Kidney (tissue), 14 donors: ENCODE measurements around the gene CCDC39. TPM values are rescaled to one million over a fixed set of nuclear protein-coding genes. Genes with fewer than 3 reads are reported as not detected.
"Not testable (repeated sequence)": the region's sequence is repeated elsewhere in the genome, so short reads cannot be mapped to it uniquely, and the experiment has no call there.

ENCODE experiments used
- DNase-seq, 5 donors: peaks; one replicate each; pipeline ENCODE4 v3.0.0-alpha.2; 2013 to 2020
- FAIRE-seq: peaks from 2 replicates; lab custom pipeline; 2012; peaks lifted over from hg19 to GRCh38; lab: Jason Lieb, UNC
- H3K27ac ChIP-seq, 2 donors: one replicate each; pipeline ENCODE4 v1.7.0; 2013; ENCODE audit warnings: low read depth in 2 of 2, low read length in 2 of 2, inconsistent platforms in 1 of 2
- H3K27me3 ChIP-seq: one replicate; pipeline ENCODE4 v1.7.1; 2013; ENCODE audit warnings: low read length, inconsistent platforms; ENCODE audit not compliant: control insufficient read depth, insufficient read depth
- H3K36me3 ChIP-seq, 3 donors: one replicate each; pipeline versions ENCODE4 v1.7.0 to v1.7.1; 2013; ENCODE audit warnings: low read length in 3 of 3, control low read depth in 1 of 3, inconsistent platforms in 1 of 3; ENCODE audit not compliant: insufficient read depth in 3 of 3, control insufficient read depth in 2 of 3
- H3K4me1 ChIP-seq, 3 donors: one replicate each; pipeline versions ENCODE4 v1.7.0 to v1.7.1; 2013; ENCODE audit warnings: low read length in 3 of 3, inconsistent platforms in 1 of 3, low read depth in 1 of 3; ENCODE audit not compliant: control insufficient read depth in 2 of 3, insufficient read depth in 2 of 3
- H3K4me3 ChIP-seq, 3 donors: one replicate each; pipeline versions ENCODE4 v1.7.0 to v1.8.1; 2013; ENCODE audit warnings: low read length in 3 of 3, control low read depth in 1 of 3, inconsistent platforms in 1 of 3
- H3K9ac ChIP-seq, 3 donors: one replicate each; pipeline versions ENCODE4 v1.7.0 to v1.7.1; 2013; ENCODE audit warnings: low read length in 3 of 3, control low read depth in 1 of 3, inconsistent platforms in 1 of 3
- H3K9me3 ChIP-seq, 3 donors: one replicate each; pipeline versions ENCODE4 v1.7.0 to v1.7.1; 2013; ENCODE audit warnings: low read length in 3 of 3, control low read depth in 1 of 3, inconsistent platforms in 1 of 3; ENCODE audit not compliant: control insufficient read depth in 2 of 3, insufficient read depth in 1 of 3
- intact Hi-C: fragments of 100-400 bp; cut with DNase I; formaldehyde crosslinking; loops from one replicate; pipeline ENCODE4 v1.11.1; 2022
- polyA plus RNA-seq: library from polyadenylated mRNA; stranded (reverse); fragments of 350-450 nt; fragmentation: Illumina TruSeq; extraction: RNeasy Lipid Tissue Mini Kit (QIAGEN cat#74804); gene quantifications from one replicate; pipeline ENCODE4 v1.2.3, GENCODE V29; 2014; ENCODE audit warnings: low read depth, low replicate concordance; ENCODE audit not compliant: insufficient read depth
- total RNA-seq: library from RNA; stranded (reverse); fragmentation: NEBNext Ultra II Directional; extraction: Animal tissue kit (Norgen Biotek cat#: 25700); gene quantifications from one replicate; pipeline ENCODE4 v1.2.1, GENCODE V29; 2021
- TF ChIP-seq, protein P1 (sequence below): IDR thresholded peaks from 3 replicates; pipeline ENCODE4 v1.5.1; 2012; ENCODE audit warnings: mild to moderate bottlenecking, moderate library complexity, borderline replicate concordance; ENCODE audit not compliant: insufficient read depth; ENCODE audit errors: extremely low read depth
- donor health status: control.
- donor health status: control.
- donor health status: control.
- donor health status: control.
- donor health status: control.
- donor health status: DM: yes; HTN: yes; CAD: no.
- donor health status: Normal renal cell carcinoma (clear cell type).

CCDC39 gene
- total and polyA plus RNA-seq, 2 donors from 2014 or later, result 0.60 TPM; not detected in 1

GRCh38 chr3:180594631-180595558 lies 84.4 kb downstream of the CCDC39 start:
- FAIRE-seq, result no peak
- Histone ChIP-seq H3K4me3 (no peak overlapping the region), H3K27me3 (no peaks in the 10 kb centered on the region), H3K4me1 (no peaks in the 10 kb centered on the region), H3K27ac (no peak overlapping the region), H3K9me3 (no peaks in the 10 kb centered on the region), H3K36me3 (no peaks in the 10 kb centered on the region), H3K9ac (no peak overlapping the region)
- DNase-seq, result peak in 2 of 5 donors; percentile 28 to 54
- TF ChIP-seq, protein P1, sequence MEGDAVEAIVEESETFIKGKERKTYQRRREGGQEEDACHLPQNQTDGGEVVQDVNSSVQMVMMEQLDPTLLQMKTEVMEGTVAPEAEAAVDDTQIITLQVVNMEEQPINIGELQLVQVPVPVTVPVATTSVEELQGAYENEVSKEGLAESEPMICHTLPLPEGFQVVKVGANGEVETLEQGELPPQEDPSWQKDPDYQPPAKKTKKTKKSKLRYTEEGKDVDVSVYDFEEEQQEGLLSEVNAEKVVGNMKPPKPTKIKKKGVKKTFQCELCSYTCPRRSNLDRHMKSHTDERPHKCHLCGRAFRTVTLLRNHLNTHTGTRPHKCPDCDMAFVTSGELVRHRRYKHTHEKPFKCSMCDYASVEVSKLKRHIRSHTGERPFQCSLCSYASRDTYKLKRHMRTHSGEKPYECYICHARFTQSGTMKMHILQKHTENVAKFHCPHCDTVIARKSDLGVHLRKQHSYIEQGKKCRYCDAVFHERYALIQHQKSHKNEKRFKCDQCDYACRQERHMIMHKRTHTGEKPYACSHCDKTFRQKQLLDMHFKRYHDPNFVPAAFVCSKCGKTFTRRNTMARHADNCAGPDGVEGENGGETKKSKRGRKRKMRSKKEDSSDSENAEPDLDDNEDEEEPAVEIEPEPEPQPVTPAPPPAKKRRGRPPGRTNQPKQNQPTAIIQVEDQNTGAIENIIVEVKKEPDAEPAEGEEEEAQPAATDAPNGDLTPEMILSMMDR, result no peak
- intact Hi-C loops, result no loop called here

- H3K36me3 ChIP-seq, H3K9me3 ChIP-seq, DNase-seq, H3K4me1 ChIP-seq, H3K27me3 ChIP-seq, H3K9ac ChIP-seq, H3K4me3 ChIP-seq, intact Hi-C loops, FAIRE-seq, H3K27ac ChIP-seq: not testable (repeated sequence)
Measured at GRCh38 chr3:180593631-180594030, 85.7 kb downstream of the CCDC39 start.

- DNase-seq (peak in 1 of 5 donors; percentile 53), FAIRE-seq (no peak)
- TF ChIP-seq, protein P1, result no peak
- no peaks in the 10 kb centered on the region for H3K4me1 ChIP-seq
- H3K27ac ChIP-seq, result no peak overlapping the region
- H3K9me3 ChIP-seq, result no peaks in the 10 kb centered on the region
- no peak overlapping the region for H3K4me3 ChIP-seq
- no peak overlapping the region for H3K9ac ChIP-seq
- no peaks in the 10 kb centered on the region for H3K27me3 ChIP-seq
- no peaks in the 10 kb centered on the region for H3K36me3 ChIP-seq
- intact Hi-C loops, result no loop called here
Measured at GRCh38 chr3:180590396-180590795, 88.9 kb downstream of the CCDC39 start.

DNA sequence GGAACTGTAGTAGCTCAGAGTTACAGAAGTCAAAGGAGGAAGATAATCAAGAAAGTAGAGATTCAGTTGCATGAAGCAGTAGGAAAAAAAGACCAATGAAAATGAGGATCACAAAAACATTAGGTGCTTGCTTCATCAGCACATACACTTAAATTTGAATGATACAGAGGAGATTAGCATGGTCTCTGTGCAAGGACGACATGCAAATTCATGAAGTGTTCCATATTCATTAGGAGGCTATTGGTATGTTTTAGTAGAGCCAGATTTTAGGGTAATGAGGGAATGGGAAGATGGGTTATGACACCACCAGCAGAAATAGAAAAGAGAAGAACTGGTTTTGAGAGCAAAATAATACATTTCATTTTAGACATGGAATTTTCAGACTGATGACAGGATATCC lies 98.4 kb downstream of the CCDC39 start:
- no peak for DNase-seq
- no peaks in the 10 kb centered on the region for H3K4me1 ChIP-seq
- no peak overlapping the region for H3K27ac ChIP-seq
- H3K4me3 ChIP-seq, result no peak overlapping the region
- no peaks in the 10 kb centered on the region for H3K27me3 ChIP-seq
- TF ChIP-seq, protein P1, result no peak
- no peak overlapping the region for H3K9ac ChIP-seq
- FAIRE-seq, result no peak
- intact Hi-C loops, result no loop called here
- H3K36me3 ChIP-seq, result no peaks in the 10 kb centered on the region
- no peaks in the 10 kb centered on the region for H3K9me3 ChIP-seq
